Endometrial microvascular endothelial cells (primary cell): Measurements from ENCODE around the gene CFAP157. TPM values are rescaled to one million over a fixed set of nuclear protein-coding genes. Genes with fewer than 3 reads are reported as not detected.

Experiments
- in situ Hi-C: cut with HindIII; loops from 2 replicates; pipeline ENCODE4 v1.10.0; 2017; ENCODE audit warnings: low sequenced_read_pairs, low pct_unique_long_range_greater_than_20kb; ENCODE audit errors: inconsistent ontology term
- total RNA-seq: library from RNA; depleted of rRNA; stranded (reverse); fragments of >200 nt; gene quantifications from one replicate; pipeline ENCODE4 v1.2.3, GENCODE V29; 2015; ENCODE audit errors: inconsistent ontology term

Gene CFAP157
- total RNA-seq, 1 donor from 2014 or later, result not detected

GRCh38 chr9:127689329-127690000 lies 17.3 kb upstream of the CFAP157 start:
- in situ Hi-C loops, result no loop called here

- in situ Hi-C loops, result no loop called here
These were observed 16.1 kb upstream of the CFAP157 start for GRCh38 chr9:127690735-127691134.

GRCh38 chr9:127692071-127692470 lies 14.7 kb upstream of the CFAP157 start:
- in situ Hi-C loops, result no loop called here

- in situ Hi-C loops, result no loop called here
These were observed 13.6 kb upstream of the CFAP157 start for GRCh38 chr9:127693143-127693542.

- in situ Hi-C loops, result no loop called here
These were observed 13.1 kb upstream of the CFAP157 start for GRCh38 chr9:127693697-127694096.

- in situ Hi-C loops, result no loop called here
These were observed 11.7 kb upstream of the CFAP157 start for GRCh38 chr9:127694890-127695720.

GRCh38 chr9:127697575-127697974 lies 9.2 kb upstream of the CFAP157 start:
- in situ Hi-C loops, result no loop called here

GRCh38 chr9:127698386-127698785 lies 8.4 kb upstream of the CFAP157 start:
- in situ Hi-C loops, result no loop called here

GRCh38 chr9:127698985-127699670 lies 7.7 kb upstream of the CFAP157 start:
- in situ Hi-C loops, result no loop called here

GRCh38 chr9:127700140-127700539 lies 6.6 kb upstream of the CFAP157 start:
- in situ Hi-C loops, result no loop called here

GRCh38 chr9:127700594-127701255 lies 6.1 kb upstream of the CFAP157 start:
- in situ Hi-C loops, result no loop called here

GRCh38 chr9:127703289-127703946 lies 3.4 kb upstream of the CFAP157 start:
- in situ Hi-C loops, result no loop called here

- in situ Hi-C loops, result no loop called here
These were observed 1.0 kb upstream of the CFAP157 start for GRCh38 chr9:127705577-127706379.

- in situ Hi-C loops, result no loop called here
These were observed 978 bp downstream of the CFAP157 start for GRCh38 chr9:127707766-127708165.

GRCh38 chr9:127708952-127709587 lies 2.3 kb downstream of the CFAP157 start:
- in situ Hi-C loops, result no loop called here

GRCh38 chr9:127710204-127710783 lies 3.5 kb downstream of the CFAP157 start:
- in situ Hi-C loops, result no loop called here

- in situ Hi-C loops, result no loop called here
These were observed 4.5 kb downstream of the CFAP157 start for GRCh38 chr9:127711226-127711701.
